ENCODE data around the gene HMBS.
A peak's percentile ranks its signal among the peaks of the same experiment; 100 is the strongest.
"Not testable (repeated sequence)": the region's sequence is repeated elsewhere in the genome, so short reads cannot be mapped to it uniquely, and the experiment has no call there.

HMBS gene

DNA sequence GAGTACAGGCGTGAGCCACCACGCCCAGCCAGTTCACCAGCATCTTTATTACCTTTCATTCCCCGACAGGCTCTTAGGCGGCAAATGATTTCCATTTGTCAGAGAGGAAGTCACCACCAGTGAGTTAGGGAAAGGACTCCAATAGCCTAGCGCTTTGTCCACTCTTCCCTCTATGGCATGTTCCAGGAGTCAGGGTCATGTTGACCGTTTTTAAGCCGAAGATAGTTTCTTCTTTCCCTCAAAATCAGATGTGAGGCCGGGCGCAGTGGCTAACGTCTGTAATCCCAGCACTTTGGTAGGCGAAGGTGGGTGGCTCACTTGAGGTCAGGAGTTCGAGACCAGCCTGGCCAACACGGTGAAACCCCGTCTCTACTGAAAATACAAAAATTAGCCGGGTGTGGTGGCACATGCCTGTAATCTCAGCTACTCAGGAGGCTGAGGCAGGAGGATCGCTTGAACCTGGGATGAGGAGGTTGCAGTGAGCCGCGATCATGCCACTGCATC is 18.5 kb downstream of the HMBS start:
- not testable (repeated sequence) for DNase-seq

DNA sequence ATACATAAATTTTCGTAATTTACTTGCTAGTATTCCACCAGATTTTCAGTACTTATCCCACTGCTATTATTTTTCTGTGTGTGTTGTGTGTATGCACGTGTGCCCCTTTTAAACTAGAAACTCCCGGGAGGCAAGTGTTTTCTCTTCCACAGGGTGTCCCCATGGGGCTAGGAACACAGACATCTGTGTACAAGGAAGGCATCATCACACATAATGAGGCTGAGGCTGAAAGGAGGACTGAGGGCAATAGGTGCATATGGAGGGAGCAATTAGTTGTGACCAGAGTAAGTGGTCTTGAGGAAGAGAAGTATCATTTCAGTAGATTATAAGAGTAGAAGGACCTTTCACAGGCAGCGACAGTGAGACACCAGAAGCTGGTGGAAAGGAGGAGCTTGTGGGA is 19.1 kb downstream of the HMBS start:
- DNase-seq: no peak

DNA sequence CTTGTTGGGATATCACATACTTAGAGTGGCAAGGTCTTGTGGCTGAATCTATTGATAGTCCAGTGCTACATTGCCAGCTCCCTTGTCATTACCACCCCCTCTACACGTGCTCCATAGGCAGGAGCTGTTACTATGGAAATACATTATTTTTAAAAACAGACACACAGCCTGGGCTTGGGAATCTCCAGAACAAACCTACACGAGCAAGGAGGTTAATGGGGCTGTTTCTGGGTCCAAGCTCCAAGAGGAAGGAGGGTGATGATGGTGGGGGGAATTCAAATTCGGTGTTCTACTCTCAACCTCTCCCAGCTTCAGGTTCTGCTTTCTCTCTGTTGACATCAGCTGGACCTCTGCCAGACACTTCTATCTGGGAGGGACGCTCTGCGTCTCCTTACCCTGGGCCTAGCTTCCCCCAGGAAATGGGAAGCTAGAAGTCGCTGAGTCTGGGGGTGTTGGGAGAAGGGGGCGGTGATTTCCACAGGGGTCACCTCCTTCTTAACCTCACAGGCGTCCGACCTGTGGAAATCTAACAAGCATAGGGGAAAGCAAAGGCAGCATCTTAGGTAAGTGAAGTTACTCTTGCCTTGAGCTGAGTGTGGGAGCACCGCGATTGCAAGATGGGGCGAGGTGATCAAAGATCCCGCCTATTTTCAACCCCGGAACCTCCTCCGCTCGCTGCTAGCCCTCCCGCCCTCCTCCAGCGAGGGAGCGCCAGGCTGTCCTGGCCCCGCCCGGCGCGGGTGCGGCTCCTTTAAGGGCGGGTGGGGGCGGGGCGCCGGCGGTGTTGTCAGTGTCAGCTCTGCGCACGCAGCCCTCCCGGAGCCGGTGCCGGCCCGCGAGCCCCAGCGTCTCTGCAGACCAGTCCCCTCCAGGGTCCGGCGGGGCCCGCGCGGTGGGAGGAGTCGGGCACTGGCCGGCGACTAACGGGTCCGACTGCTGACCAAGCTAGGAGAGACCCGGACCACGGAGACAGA is 22.2 kb downstream of the HMBS start, which contains the start of gene C2CD2L:
Gene C2CD2L (plus strand): TSS at position 781 of the 974 bp plus-strand sequence. CDS start 398 bp downstream, outside the sequence.
- DNase-seq: peak; percentile 76 to 88

DNA sequence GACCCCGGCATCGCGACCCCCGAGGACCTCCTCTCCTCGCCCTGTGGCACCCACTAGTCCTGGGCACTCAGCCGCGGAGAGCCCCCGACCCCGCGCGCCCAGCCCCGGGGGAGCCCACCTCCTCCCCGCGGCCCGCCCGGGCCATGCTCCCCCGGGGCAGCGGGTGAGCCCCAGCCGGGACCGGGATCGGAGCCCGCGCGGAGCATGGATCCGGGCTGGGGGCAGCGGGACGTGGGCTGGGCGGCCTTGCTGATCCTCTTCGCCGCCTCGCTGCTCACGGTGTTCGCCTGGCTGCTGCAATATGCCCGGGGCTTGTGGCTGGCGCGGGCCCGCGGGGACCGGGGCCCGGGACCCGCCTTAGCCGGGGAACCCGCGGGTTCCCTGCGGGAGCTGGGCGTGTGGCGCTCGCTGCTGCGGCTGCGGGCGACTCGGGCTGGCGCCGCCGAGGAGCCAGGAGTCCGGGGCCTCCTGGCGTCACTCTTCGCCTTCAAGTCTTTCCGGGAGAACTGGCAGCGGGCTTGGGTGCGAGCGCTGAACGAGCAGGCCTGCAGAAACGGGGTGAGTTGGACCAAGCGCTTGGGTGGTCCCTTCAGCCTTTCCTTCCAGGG is 23.0 kb downstream of the HMBS start:
- no peak for DNase-seq

DNA sequence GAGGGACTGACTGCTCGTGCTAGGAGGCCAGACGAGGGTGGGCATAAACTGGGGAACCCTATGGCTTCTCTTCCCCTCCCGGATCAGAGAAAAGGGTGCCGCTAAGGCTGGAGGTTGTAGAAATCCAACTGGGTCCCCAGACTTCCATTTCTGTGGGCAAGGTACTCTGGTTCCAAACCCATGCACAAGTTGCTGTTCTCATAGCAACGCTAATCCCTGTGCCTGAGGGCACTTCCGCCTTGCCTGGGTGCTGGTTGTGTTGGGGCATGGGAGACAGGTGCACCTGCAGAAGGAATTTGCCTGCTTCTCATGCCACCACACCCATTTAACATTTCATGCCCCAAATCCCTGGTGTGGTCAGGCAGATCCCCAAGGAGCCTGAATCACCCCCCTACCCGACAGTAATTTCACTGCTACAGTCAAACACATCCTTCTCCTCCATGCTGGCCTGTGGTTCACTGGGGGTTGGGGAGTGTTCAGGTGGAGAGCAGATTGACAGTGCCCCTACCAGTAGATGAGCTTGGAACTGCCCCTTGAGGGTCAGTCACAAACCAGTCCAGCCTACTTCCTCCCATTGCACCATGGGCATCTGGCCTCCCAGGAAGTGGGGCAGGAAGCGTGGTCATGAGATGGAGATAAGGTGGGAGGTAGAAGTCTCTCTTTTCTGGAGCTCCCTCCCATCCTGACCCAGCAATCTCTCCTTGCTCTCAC is 23.6 kb downstream of the HMBS start:
- DNase-seq: peak; percentile 39 to 48

DNA sequence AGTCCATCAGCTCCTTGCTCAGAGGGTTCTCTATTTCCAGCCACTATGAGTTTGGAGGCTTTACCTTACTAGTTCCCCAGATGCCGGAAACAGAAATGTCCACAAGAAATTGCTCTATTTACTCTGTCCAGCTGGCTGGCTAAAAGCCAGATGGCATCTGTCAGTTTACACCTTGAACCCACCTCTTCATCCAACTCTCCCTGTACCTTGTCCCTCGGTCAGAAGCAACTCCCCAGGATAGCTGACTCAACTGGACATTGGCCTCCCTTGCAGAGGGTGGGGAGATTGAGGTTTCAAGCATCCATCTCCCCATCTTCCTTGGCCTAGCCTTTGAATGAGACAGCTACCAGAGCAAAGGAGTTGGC is 24.2 kb downstream of the HMBS start:
- no peak for DNase-seq

DNA sequence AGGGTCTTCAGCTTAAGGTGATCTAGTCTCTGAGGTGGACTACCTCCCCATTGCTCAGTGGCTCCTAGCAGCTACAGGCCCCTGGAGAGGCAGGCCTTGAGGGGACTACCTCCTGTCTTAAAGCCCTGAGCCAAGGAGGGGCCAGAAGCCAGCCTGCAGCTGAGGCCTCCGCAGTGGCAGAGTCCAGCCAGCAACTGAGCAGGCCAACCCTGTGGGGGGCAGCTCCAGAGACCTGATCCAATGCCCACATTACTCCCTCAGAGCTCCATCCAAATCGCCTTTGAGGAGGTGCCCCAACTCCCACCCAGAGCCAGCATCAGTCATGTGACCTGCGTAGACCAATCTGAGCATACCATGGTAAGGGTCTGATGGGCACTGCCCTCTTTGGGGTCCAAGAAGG is 25.2 kb downstream of the HMBS start:
- no peak for DNase-seq

DNA sequence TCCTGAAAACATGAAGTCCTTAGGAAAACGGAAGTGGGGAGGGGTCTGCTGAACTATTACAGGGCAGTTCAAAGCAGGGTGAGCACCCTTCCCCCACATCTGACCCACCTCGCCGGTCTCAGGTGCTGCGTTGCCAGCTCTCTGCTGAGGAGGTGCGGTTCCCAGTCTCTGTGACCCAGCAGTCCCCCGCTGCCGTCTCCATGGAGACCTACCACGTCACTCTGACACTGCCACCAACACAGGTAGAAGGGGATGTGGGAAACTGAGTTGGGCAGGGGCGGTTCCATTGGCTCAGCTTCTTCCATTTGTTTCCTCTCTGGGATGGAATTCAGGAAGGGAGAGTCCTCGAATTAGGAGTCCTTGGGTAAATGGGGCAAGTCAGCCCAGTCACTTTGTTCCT is 25.8 kb downstream of the HMBS start:
- DNase-seq: no peak

DNA sequence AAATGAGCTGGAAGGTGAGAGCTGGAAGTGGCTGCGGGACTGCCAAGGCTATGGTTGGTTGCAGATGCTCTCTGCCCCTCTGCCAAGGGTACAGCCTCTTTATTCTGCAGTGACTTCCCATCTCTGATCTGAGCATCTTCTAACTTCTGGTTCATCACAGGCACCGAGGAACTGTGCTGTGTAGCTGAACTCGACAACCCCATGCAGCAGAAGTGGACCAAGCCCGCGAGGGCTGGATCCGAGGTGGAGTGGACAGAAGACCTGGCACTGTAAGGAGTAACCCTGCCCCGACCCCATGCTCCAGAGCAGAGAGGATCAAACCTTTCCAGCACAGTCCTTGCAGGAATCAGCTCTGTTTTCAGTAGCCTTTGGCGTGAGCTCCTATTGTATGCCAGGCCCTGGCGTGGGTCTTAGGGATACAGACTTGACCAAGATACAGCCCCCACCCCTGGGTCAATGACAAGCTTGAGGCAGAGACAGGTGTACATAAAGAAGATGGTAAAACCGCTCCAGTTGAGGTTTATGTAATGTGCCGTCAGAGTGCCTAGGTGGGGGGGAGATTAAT is 26.8 kb downstream of the HMBS start:
- no peak for DNase-seq

DNA sequence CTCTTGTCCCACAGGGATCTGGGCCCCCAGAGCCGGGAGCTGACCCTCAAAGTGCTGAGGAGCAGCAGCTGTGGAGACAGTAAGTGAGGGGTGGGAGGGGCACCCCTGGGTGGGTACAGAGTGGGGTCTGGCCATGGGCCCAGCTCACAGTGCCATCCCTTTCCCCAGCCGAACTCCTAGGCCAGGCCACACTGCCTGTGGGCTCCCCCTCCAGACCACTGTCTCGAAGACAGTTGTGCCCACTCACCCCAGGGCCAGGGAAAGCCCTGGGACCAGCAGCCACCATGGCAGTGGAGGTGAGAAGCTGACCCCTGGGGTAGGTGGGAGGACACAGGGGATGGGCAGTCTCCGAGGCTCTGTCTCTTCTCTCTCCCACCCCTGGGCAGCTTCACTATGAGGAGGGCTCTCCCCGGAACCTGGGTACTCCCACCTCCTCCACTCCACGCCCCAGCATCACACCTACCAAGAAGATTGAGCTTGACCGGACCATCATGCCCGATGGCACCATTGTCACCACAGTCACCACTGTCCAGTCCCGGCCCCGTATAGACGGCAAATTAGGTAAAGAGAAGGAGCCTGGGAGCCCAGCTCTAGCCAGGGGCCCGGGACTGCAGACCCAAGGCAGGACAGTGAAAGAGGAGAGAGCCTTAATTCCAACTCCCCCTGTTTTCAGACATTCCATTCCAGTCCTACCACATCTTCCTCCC is 27.8 kb downstream of the HMBS start:
- no peak for DNase-seq

DNA sequence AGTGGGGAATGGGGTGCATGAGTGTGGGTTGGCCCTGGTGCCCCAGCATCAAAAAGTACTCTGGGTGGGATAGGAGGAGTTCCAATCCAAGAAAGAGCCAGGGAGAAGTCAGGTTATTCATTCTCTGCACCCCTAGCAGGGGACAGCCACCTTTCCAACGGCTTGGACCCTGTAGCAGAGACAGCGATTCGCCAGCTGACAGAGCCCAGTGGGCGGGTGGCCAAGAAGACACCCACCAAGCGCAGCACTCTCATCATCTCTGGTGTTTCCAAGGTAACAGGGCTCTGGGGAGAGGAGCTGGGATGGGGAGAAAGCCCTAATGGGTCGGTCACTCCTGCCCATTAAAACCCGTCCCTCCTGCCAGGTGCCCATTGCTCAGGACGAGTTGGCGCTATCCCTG is 29.0 kb downstream of the HMBS start:
- DNase-seq: no peak

DNA sequence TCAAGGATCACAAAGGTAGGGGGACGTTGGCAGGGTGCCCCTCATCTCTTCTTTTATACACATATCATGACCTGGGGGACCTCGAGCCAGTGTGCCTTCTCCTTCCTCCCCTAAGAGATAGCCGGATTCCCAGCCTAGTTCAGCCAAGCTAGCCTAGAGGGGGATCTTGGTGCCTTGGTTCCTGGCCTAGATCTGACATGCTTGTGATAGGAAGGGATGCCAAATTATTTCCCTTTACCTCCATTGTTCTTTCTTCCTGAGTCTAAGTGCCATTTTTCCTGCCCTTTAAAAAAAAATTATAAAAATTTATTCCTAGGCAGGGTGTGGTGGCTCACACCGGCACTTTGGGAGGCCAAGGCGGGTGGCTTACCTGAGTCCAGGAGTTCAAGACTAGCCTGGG is 29.7 kb downstream of the HMBS start:
- DNase-seq: no peak

DNA sequence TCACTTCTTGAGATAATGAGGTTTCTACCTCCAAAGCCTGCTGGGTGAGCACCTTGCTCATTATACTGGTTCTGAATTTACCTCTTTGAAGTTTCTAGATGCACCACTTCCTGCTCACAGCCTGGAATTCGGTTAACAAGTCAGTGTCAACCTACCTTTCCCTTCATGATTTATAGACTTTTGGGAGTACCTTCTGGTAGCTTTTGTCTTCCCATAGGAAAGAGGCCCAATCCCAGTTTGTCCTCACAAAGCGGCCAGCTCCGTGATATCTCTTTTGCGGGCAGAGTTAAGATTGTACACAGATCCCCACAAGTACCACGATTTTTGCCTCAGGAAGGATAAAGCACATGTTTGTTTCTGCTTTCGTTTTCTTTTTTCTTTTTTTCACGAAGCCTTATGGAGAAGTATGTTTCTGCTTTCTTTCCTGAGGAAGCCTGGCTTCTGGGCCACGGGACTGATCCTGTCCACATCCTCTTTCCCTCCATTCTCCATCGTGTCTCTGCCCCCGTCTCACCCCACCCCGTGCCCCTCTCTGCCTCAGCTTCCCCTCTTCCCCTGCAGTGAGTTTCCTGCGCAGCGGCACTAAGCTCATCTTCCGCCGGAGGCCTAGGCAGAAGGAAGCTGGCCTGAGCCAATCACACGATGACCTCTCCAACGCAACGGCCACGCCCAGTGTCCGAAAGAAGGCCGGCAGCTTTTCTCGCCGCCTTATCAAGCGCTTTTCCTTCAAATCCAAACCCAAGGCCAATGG is 31.0 kb downstream of the HMBS start:
- no peak for DNase-seq

DNA sequence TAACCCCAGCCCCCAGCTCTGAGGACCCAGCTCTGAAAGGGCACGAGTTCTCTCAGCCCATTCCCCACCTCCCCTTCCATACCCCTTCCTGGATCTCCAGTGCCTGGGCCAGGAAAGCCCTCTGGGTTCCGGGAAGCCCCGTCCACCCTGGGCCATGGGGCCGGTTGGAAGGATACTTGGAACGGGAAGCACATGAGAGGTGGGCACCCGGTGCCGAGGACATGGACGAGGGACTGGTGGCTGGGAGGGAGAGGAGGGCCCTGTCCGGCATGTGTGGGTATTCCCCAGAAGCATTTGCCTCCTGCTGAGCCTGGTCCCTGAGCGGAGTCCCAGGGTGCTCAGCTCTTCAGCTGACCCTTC is 31.5 kb downstream of the HMBS start:
- no peak for DNase-seq

DNA sequence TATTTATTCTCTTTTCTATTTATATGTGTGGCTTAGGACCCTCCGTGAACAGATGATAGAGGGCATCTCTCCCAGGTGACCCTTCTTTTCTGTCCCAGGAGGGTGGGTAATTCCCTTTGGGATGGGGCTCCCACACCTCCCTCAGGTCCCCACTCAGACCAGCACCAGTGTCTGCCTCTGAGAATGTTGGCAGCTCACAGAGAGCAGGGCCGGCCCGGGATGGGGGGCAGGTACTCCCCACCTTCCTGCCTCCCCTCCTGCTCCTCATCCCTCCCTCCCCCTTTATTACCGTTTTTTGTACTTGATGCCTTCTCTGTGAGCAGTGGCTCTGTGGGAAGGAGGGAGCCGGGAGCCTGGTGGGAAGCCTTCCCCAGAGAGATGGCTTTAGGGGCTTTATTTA is 31.9 kb downstream of the HMBS start:
- DNase-seq: no peak

DNA sequence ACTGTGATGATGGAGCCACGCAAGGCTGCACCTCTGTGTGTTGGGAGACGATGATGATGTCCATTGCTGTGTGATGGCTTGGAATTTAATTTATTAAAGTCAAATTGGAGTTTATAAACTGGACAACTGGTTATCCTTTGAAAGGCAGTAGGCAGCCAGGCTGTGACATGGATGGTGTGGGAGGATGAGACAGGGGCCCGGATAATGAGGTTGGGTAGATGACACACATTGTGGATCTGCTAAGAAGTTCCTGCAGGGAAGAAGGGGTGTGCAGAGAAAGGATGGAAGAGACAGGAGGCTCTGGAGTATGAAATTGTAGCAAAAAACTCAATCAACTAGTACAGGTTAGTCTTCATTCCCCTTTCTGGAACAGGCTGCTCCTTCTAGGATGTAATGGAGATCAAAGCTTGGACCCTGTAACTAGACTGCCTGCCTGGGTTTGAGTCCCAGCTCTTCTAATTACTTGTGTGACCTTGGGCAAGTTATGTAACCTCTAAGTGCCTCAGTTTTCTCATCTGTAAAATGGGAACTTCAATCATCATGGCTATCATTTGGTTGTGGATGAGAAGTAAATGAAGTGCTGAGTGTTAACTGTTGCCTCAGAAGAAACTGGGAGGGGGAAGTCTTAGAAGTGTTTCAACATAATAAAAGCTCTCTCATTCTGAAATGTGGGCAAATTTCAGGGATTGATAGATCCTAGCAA is 32.5 kb downstream of the HMBS start:
- DNase-seq: no peak

DNA sequence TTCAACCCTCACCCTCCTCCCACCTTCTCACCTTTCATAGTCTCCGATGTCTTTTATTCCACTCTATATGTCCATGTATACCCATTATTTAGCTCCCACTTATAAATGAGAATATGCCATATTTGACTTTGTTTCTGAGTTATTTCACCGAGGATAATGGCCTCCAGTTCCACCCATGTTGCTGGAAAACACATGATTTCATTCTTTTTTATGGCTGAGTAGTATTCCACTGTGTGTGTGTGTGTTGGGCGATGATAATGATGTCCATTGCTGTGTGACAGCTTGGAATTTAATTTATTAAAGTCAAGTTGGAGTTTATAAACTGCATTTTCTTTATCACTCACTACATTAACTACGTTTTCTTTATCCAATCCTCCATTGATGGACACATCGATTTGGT is 33.5 kb downstream of the HMBS start:
- DNase-seq: no peak

DNA sequence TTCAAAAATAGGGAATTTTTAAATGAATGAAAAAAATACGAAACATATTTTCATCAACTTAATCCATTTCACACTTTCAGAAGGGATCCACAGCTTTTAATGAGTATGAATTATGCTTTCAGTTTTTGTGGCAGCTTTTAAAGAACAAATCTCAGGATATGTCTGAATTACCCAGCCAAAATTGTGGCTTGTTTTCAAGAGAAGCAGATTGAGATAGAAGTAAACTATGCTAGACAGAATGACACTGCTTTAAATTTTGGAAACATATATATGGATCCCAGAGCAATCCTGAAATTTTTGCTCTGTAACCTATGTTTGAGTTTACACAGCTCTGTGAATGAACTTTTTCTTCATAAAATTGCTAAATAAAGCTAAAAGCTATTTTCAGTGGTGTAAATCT is 34.3 kb downstream of the HMBS start:
- DNase-seq: no peak

DNA sequence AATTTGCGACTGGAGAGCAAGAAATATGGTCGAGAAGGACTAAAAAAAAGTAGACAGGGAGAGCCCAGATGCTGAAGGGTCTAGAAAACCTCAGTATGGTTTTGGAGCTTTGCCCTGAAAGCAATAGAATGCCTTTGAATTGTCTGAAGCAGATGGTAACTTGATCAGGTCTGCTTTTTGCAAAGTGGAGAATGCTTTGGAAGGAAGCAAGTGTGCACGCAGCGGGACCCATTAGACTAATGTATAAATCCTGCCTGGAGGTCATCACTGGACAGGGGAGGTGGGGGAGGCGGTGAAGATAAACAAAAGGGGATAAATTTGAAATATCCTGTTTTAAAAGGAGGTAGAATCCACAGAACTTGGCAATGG is 35.9 kb downstream of the HMBS start:
- no peak for DNase-seq

DNA sequence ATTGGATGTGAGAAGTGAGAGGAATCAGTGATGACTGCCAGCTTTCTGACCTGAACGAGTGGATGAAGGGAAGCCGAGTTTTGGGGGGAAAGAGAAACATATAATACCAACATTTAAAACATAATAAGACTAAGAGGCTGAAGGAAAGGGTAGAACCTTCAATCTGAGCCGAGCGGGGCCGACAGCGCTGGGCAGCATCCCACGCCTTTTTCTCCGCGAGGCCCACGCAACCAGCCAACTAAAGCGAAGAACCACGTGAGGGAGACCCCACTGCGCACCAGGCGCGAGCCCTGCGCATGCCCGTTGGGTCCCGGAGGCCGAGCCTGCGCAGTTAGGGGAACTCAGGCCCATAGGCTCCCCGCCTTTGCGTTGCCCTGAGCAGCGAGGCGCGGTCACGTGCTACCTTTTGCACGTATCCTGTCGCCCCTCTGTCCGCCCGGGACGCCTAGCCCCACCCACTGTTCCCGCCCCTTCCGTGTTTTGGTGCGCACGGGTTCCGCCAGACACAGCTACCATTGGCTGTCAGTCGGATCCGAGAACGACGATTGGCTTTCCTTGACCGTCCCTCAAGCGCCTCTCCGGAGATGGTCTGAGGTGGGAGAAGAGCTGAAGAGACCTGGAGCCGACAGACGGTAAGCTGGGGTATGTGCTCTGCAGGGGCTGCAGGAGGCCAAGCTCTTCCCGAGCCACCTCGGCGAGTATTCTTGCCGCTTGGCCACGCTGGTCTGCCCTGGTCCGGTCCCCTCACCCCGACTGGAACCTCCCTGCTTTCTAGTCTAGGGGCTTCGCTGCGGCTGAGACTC is 36.5 kb downstream of the HMBS start, which contains the start of gene HINFP:
Gene HINFP (plus strand): TSS at position 573 of the 803 bp plus-strand sequence. CDS start 5,365 bp downstream, outside the sequence.
- DNase-seq: peak; percentile 91 to 99
